ENCODE results near the gene TTC23L.
"Not testable (repeated sequence)": the region's sequence is repeated elsewhere in the genome, so short reads cannot be mapped to it uniquely, and the experiment has no call there.

The TTC23L gene

GRCh38 chr5:34838785-34839714 lies at the start of gene TTC23L:
TTC23L (plus strand) TSS chr5:34839164; CDS start chr5:34840672, 1,508 bp downstream.
- peak; percentile 78 for DNase-seq

GRCh38 chr5:34789639-34790038 lies 49.3 kb upstream of the TTC23L start:
- DNase-seq, result no peak

GRCh38 chr5:34790069-34790468 lies 48.9 kb upstream of the TTC23L start:
- DNase-seq, result no peak

- DNase-seq, result no peak
These were observed 47.2 kb upstream of the TTC23L start for GRCh38 chr5:34791761-34792244.

- DNase-seq, result no peak
These were observed 36.0 kb upstream of the TTC23L start for GRCh38 chr5:34802834-34803563.

- no peak for DNase-seq
These were observed 34.8 kb upstream of the TTC23L start for GRCh38 chr5:34803974-34804732.

GRCh38 chr5:34804913-34805312 lies 34.1 kb upstream of the TTC23L start:
- no peak for DNase-seq

GRCh38 chr5:34806532-34806931 lies 32.4 kb upstream of the TTC23L start:
- no peak for DNase-seq

GRCh38 chr5:34811706-34812105 lies 27.3 kb upstream of the TTC23L start:
- no peak for DNase-seq

GRCh38 chr5:34813509-34813908 lies 25.5 kb upstream of the TTC23L start:
- no peak for DNase-seq

GRCh38 chr5:34817558-34818351 lies 21.2 kb upstream of the TTC23L start:
- no peak for DNase-seq

GRCh38 chr5:34818717-34819116 lies 20.2 kb upstream of the TTC23L start:
- DNase-seq, result no peak

GRCh38 chr5:34820593-34820992 lies 18.4 kb upstream of the TTC23L start:
- DNase-seq, result no peak

- no peak for DNase-seq
These were observed 15.8 kb upstream of the TTC23L start for GRCh38 chr5:34822956-34823715.

- DNase-seq, result no peak
These were observed 12.6 kb upstream of the TTC23L start for GRCh38 chr5:34826347-34826746.

- no peak for DNase-seq
These were observed 11.1 kb upstream of the TTC23L start for GRCh38 chr5:34827588-34828506.

- not testable (repeated sequence) for DNase-seq
These were observed 8.1 kb upstream of the TTC23L start for GRCh38 chr5:34830827-34831226.

GRCh38 chr5:34831303-34831702 lies 7.7 kb upstream of the TTC23L start:
- no peak for DNase-seq

GRCh38 chr5:34832568-34832967 lies 6.4 kb upstream of the TTC23L start:
- no peak for DNase-seq

- DNase-seq, result no peak
These were observed 5.9 kb upstream of the TTC23L start for GRCh38 chr5:34833090-34833489.

All from activated T-cell treated with anti-CD3 and anti-CD28 coated beads for 4 hours (primary cell).